K562 (cell line): ENCODE data around the gene TPM4. TPM values are rescaled to one million over a fixed set of nuclear protein-coding genes. Genes with fewer than 3 reads are reported as not detected.

ENCODE experiments used
- ATAC-seq: fragments of 200-7000 bp; cut with Tn5 transposase; 3 replicates; pipeline ENCODE4 v1.9.1; 2020; ENCODE audit warnings: moderate library complexity
- BruUV-seq: library from RNA; stranded (reverse); fragments of 400-500 nt; replicated peaks from 2 replicates; lab custom pipeline; 2021; lab: Mats Ljungman, UMichigan
- CTCF ChIA-PET: fragments of 300-600 bp; formaldehyde crosslinking; extraction: SDS; loops from one replicate; lab custom pipeline; 2021; ENCODE audit warnings: low intra/inter-chr PET ratio; lab: Yijun Ruan, JAX
- POLR2A ChIA-PET: fragments of 300-600, 350-650 bp; sonication (Branson Sonifier 250); formaldehyde crosslinking; extraction: SDS; loops from one replicate; lab custom pipeline; 2021; ENCODE audit warnings: antibody characterized with exemption, inconsistent platforms; lab: Yijun Ruan, JAX
- DNase-seq, 4 experiments: peaks; one replicate each; pipeline versions ENCODE4 v3.0.0 to v3.0.0-alpha.2; 2011 to 2018; ENCODE audit warnings: low spot score in 3 of 4, mixed read lengths in 3 of 4; ENCODE audit errors: extremely low read depth in 1 of 4
- FAIRE-seq: peaks from 2 replicates; lab custom pipeline; 2011; peaks lifted over from hg19 to GRCh38; lab: Jason Lieb, UNC
- H2AFZ ChIP-seq: 2 replicates; pipeline ENCODE4 v1.6.0; 2011; ENCODE audit warnings: low read depth, low read length, control low read depth, inconsistent platforms
- H3K27ac ChIP-seq: fragments of 200-600 bp; 3 replicates; pipeline ENCODE4 v1.8.0; 2011; ENCODE audit warnings: low read depth, mild to moderate bottlenecking, control low read depth, inconsistent platforms, low read length, moderate library complexity, mixed read lengths; ENCODE audit errors: extremely low read depth
- H3K27me3 ChIP-seq, 2 experiments: fragments of 300-600 bp in 1 of 2; 2 replicates in 1 of 2; 3 replicates in 1 of 2; pipeline versions ENCODE4 v1.6.0 to v1.8.0; 2011; ENCODE audit warnings: inconsistent platforms in 2 of 2, low read length in 2 of 2, mild to moderate bottlenecking in 1 of 2, mixed read lengths in 1 of 2, moderate library complexity in 1 of 2; ENCODE audit not compliant: control insufficient read depth in 2 of 2, insufficient read depth in 2 of 2
- H3K36me3 ChIP-seq: fragments of 300-600 bp; 3 replicates; pipeline ENCODE4 v1.8.0; 2011; ENCODE audit warnings: mild to moderate bottlenecking, low read length, inconsistent platforms; ENCODE audit not compliant: control insufficient read depth, insufficient read depth
- H3K4me1 ChIP-seq, 2 experiments: fragments of 200-600 bp in 1 of 2; replicated peaks in 1 of 2; 2 replicates in 1 of 2; 3 replicates in 1 of 2; pipeline versions ENCODE4 v1.5.1 to v1.8.0; 2011; ENCODE audit warnings: inconsistent platforms in 2 of 2, low read length in 2 of 2, mild to moderate bottlenecking in 1 of 2, mixed read lengths in 1 of 2, moderate library complexity in 1 of 2; ENCODE audit not compliant: control insufficient read depth in 2 of 2, insufficient read depth in 2 of 2
- H3K4me2 ChIP-seq: 2 replicates; pipeline ENCODE4 v1.6.1; 2011; ENCODE audit warnings: low read length, control low read depth, inconsistent platforms, mixed read lengths; ENCODE audit not compliant: insufficient read depth
- H3K4me3 ChIP-seq: fragments of 200-600 bp; sonication (generic), shearing (Covaris generic); 2 replicates; pipeline ENCODE4 v1.5.1; 2016; ENCODE audit warnings: control low read depth, inconsistent platforms
- H3K79me2 ChIP-seq: fragments of 200-600 bp; 3 replicates; pipeline ENCODE4 v1.8.0; 2011; ENCODE audit warnings: low read length, inconsistent platforms; ENCODE audit not compliant: control insufficient read depth, insufficient read depth
- H3K9ac ChIP-seq, 2 experiments: 2 replicates each; pipeline versions ENCODE4 v1.6.0 to v1.6.1; 2011; ENCODE audit warnings: low read depth in 2 of 2, low read length in 2 of 2, control low read depth in 1 of 2, inconsistent platforms in 1 of 2, mild to moderate bottlenecking in 1 of 2, mixed read lengths in 1 of 2; ENCODE audit not compliant: insufficient read depth in 1 of 2
- H3K9me1 ChIP-seq: one replicate; pipeline ENCODE4 v1.6.0; 2011; ENCODE audit warnings: inconsistent platforms, mild to moderate bottlenecking, low read length, moderate library complexity; ENCODE audit not compliant: control insufficient read depth, insufficient read depth
- H3K9me3 ChIP-seq: replicated peaks from 2 replicates; pipeline ENCODE4 v1.5.1; 2011; ENCODE audit warnings: low read depth, low read length, inconsistent platforms; ENCODE audit not compliant: control insufficient read depth, insufficient read depth
- H4K20me1 ChIP-seq: replicated peaks from 2 replicates; pipeline ENCODE4 v1.6.1; 2011; ENCODE audit warnings: low read length, inconsistent platforms, mixed read lengths; ENCODE audit not compliant: control insufficient read depth, insufficient read depth
- CREB1 ChIP-seq, 2 experiments: sonication (generic) in 1 of 2; formaldehyde crosslinking in 1 of 2; IDR thresholded peaks; 2 replicates each; pipeline versions ENCODE4 v1.6.1 to v1.8.0; 2012 to 2022; ENCODE audit warnings: inconsistent platforms in 1 of 2, mild to moderate bottlenecking in 1 of 2, missing genetic modification reagents in 1 of 2, moderate library complexity in 1 of 2
- ELK3 ChIP-seq: fragments of 450-650 bp; formaldehyde crosslinking; IDR thresholded peaks from 2 replicates; pipeline ENCODE4 v1.4.0; 2020; ENCODE audit warnings: mild to moderate bottlenecking
- IFI16 ChIP-seq: fragments of 250-450 bp; sonication (Bioruptor Pico); IDR thresholded peaks from 2 replicates; pipeline ENCODE4 v2.1.2; 2022; ENCODE audit warnings: mild to moderate bottlenecking, inconsistent platforms
- NR2F6 ChIP-seq: fragments of 450-650 bp; formaldehyde crosslinking; IDR thresholded peaks from 2 replicates; pipeline ENCODE4 v1.4.0; 2020; ENCODE audit warnings: mild to moderate bottlenecking
- PYGO2 ChIP-seq: fragments of 450-650 bp; IDR thresholded peaks from 2 replicates; pipeline ENCODE4 v1.6.1; 2016; ENCODE audit warnings: mild to moderate bottlenecking, missing genetic modification characterization, moderate library complexity, missing compliant biosample characterization
- ZNF121 ChIP-seq: sonication (generic); formaldehyde crosslinking; conservative IDR thresholded peaks from 2 replicates; pipeline ENCODE4 v1.8.0; 2022; ENCODE audit warnings: missing genetic modification reagents
- ZNF24 ChIP-seq: fragments of 450-650 bp; IDR thresholded peaks from 2 replicates; pipeline ENCODE4 v1.6.1; 2016
- ZNF518B ChIP-seq: fragments of 250-450 bp; sonication (Bioruptor Pico); IDR thresholded peaks from 2 replicates; pipeline ENCODE4 v1.5.0; 2021; ENCODE audit warnings: mild to moderate bottlenecking, moderate library complexity
- WGBS: fragments of 100-300 bp; shearing (Covaris generic); methylation state at CpG from one replicate; pipeline ENCODE4 v1.1.6; 2016; ENCODE audit warnings: low coverage, mixed read lengths; ENCODE audit not compliant: insufficient coverage; ENCODE audit errors: missing lambda C conversion rate; 5-methylcytosine and 5-hydroxymethylcytosine counted together
- in situ Hi-C: fragments of 300-500 bp; cut with MboI; formaldehyde crosslinking; loops from 4 replicates; pipeline ENCODE4 v1.15.0; 2018; ENCODE audit warnings: inconsistent platforms, mixed read lengths
- intact Hi-C: fragments of 100-400 bp; cut with micrococcal nuclease; formaldehyde crosslinking; loops from 2 replicates; pipeline ENCODE4 v1.14.2; 2022
- polyA plus RNA-seq, 8 experiments: library from polyadenylated mRNA; depleted of rRNA in 4 of 8; stranded (reverse) in 5 of 8; unstranded in 3 of 8; fragments of >200 nt; fragmentation: Nextera tagmentation in 2 of 8; fragmentation: Illumina TruSeq in 1 of 8; extraction: Ambion mirVana in 2 of 8; extraction: Trizol in 1 of 8; gene quantifications; 2 replicates each; pipeline versions ENCODE4 v1.2.1 to v1.2.3, GENCODE V29; 2011 to 2014; ENCODE audit warnings: inconsistent platforms in 1 of 8, missing spikeins in 1 of 8
- total RNA-seq, 7 experiments: library from RNA; depleted of rRNA in 6 of 7; stranded (reverse); fragments of >200 nt in 6 of 7; fragmentation: Illumina TruSeq in 2 of 7; extraction: Trizol in 2 of 7; gene quantifications; 2 replicates each; pipeline versions ENCODE4 v1.2.1 to v1.2.3, GENCODE V29; 2011 to 2021; ENCODE audit warnings: low replicate concordance in 1 of 7

Gene TPM4
- total and polyA plus RNA-seq, 9 of the 15 experiments (the other 6 are each of a cell fraction or from before 2014, with no cell fraction given), result 28.1 to 111 (median 77.4) TPM

- no peak for TF ChIP-seq ZNF518B (CRISPR knock-in tag)
- TF ChIP-seq CREB1 (IDR thresholded peaks at IDR 0.05), result no peak
- TF ChIP-seq CREB1 (CRISPR knock-in tag; IDR thresholded peaks at IDR 0.05), result no peak
- TF ChIP-seq NR2F6 (CRISPR knock-in tag), result no peak
- TF ChIP-seq ELK3 (CRISPR knock-in tag), result no peak
- TF ChIP-seq IFI16 (CRISPR knock-in tag), result no peak
Observed at GRCh38 chr19:16144216-16144581, 67.9 kb downstream of the TPM4 start (continued).

- in situ Hi-C loops, result no loop called here
- no peak overlapping the region for H3K27ac ChIP-seq
- TF ChIP-seq PYGO2 (tag) (no peak), ZNF121 (CRISPR knock-in tag) (peak; percentile 90), ZNF24 (0 out of 2 replicates have a peak, but pooled peaks have one; percentile 43)
- H3K4me3 ChIP-seq, result no peak overlapping the region
- ATAC-seq, result no peak
- H3K9me3 ChIP-seq, result no peaks in the 10 kb centered on the region
- H2AFZ ChIP-seq, result no peak overlapping the region
- no peaks in the 10 kb centered on the region for H3K79me2 ChIP-seq
- no peak for FAIRE-seq
- no peak overlapping the region for H3K9ac ChIP-seq
- no peak overlapping the region for H3K4me2 ChIP-seq
- 20% methylated on average over 5 of the region's 5 CpGs for WGBS
- BruUV-seq, result no TSS peak
- CTCF ChIA-PET, result no interaction called here
- POLR2A ChIA-PET, result interaction anchor here (0.6 to 1.7 kb wide), 2 partner anchors 13 to 41 kb away, joined by 3 to 7 read pairs; no protein-coding TSS in a partner anchor
- no peaks in the 10 kb centered on the region for H4K20me1 ChIP-seq
- H3K9me1 ChIP-seq, result no peaks in the 10 kb centered on the region
- intact Hi-C loops, result no loop called here
- H3K4me1 ChIP-seq, result peaks cover 0 to 14% of the 10 kb centered on the region in 2 experiments; a peak in 2 of 5 replicates
- H3K27me3 ChIP-seq, result no peaks in the 10 kb centered on the region; a peak in 1 of 5 replicates
- DNase-seq, result no peak
- no peaks in the 10 kb centered on the region for H3K36me3 ChIP-seq
Observed at GRCh38 chr19:16146112-16146511, 69.8 kb downstream of the TPM4 start.
